ENCODE measurements around the gene ZNF223. TPM values are rescaled to one million over a fixed set of nuclear protein-coding genes. Genes with fewer than 3 reads are reported as not detected.
A peak's percentile ranks its signal among the peaks of the same experiment; 100 is the strongest.

The ZNF223 gene
- total and polyA plus RNA-seq, 10 of the 15 experiments (the other 5 are each of a cell fraction or from before 2014, with no cell fraction given) = 0.05 to 3.7 (median 0.14) TPM; not detected in 4

GRCh38 chr19:44050740-44051649, 841 bp upstream of the ZNF223 start:
- WGBS (ENCODE audit: insufficient coverage, insufficient replicate concordance, low lambda C conversion rate, missing lambda C conversion rate) = 38% methylated on average over 21 of the region's 21 CpGs
- intact Hi-C loops (cut with micrococcal nuclease; ENCODE audit: unreplicated experiment) = no loop called here
- peak overlapping the region; percentile 91 for H2AFZ ChIP-seq (ENCODE audit: control insufficient read depth, low read depth, low read length)
- TF ChIP-seq STAT1 (conservative IDR thresholded peaks at IDR 0.05) (no peak), KAT2A (conservative IDR thresholded peaks at IDR 0.05; ENCODE audit: control insufficient read depth, low read depth, low read length) (no peak), SUZ12 (IDR thresholded peaks at IDR 0.05; ENCODE audit: unreplicated experiment) (no peak), MXI1 (IDR thresholded peaks at IDR 0.05; ENCODE audit: low read depth, low read length) (0 out of 2 replicates have a peak, but pooled peaks have one; percentile 49), NBN (IDR thresholded peaks at IDR 0.05) (no peak), NKRF (conservative IDR thresholded peaks at IDR 0.05) (no peak), SP1 (IDR thresholded peaks at IDR 0.05; ENCODE audit: low read depth, low read length) (no peak), SMC3 (IDR thresholded peaks at IDR 0.05; ENCODE audit: borderline replicate concordance, low read length) (no peak), WRNIP1 (IDR thresholded peaks at IDR 0.05; ENCODE audit: borderline replicate concordance, low read depth, low read length) (no peak), CTCF (IDR thresholded peaks at IDR 0.05 in 2 of 3, conservative IDR thresholded peaks at IDR 0.05 in 1 of 3; ENCODE audit: control insufficient read depth in 2 of 3, extremely low read depth in 1 of 3, insufficient read depth in 1 of 3, low read depth in 3 of 3, low read length in 3 of 3) (no peak), PRDM15 (CRISPR knock-in tag; IDR thresholded peaks at IDR 0.05) (no peak), PKNOX1 (IDR thresholded peaks at IDR 0.05) (peak; percentile 84)

More at GRCh38 chr19:44050740-44051649, 841 bp upstream of the ZNF223 start:
- ChIA-PET RAD21 (ENCODE audit: unreplicated experiment) (interaction anchor here (0.7 to 1.4 kb wide), 3 partner anchors 22 to 116 kb away, joined by 3 to 4 read pairs (median 3); partner anchors contain the start of genes ZNF226 and ZNF45), POLR2A (interaction anchor here (2.2 kb wide), 1 partner anchor 44 kb away, joined by 6 read pairs; no protein-coding TSS in a partner anchor), SMC1A (ENCODE audit: uncharacterized antibody, unreplicated experiment) (interaction anchor here (1.0 to 2.1 kb wide), 4 partner anchors 16 to 114 kb away, joined by 3 to 4 read pairs (median 4); partner anchors contain the start of gene ZNF226), CTCF (interaction anchor here (1.1 to 2.4 kb wide), 7 partner anchors 9 to 1613 kb away, joined by 3 to 5 read pairs (median 3); partner anchors contain the start of genes ZNF224 and ZNF45)
- no peak overlapping the region for H3K27ac ChIP-seq (ENCODE audit: control insufficient read depth, insufficient read depth)
- no peak overlapping the region for H3K9ac ChIP-seq (ENCODE audit: control insufficient read depth, insufficient read depth, low read length)
- no TSS peak for BruUV-seq (replicated peaks)
- no peaks in the 10 kb centered on the region for H3K4me1 ChIP-seq (ENCODE audit: control insufficient read depth, insufficient read depth, low read length)
- H3K4me2 ChIP-seq (ENCODE audit: control insufficient read depth, insufficient read depth) = peak overlapping the region; percentile 6
- H3K4me3 ChIP-seq = peak overlapping the region; percentile 55
- no peak for FAIRE-seq
- H3K79me2 ChIP-seq (ENCODE audit: control insufficient read depth, insufficient read depth, low read length) = no peaks in the 10 kb centered on the region
- no peak for DNase-seq (ENCODE audit: low read depth, low spot score)
- in situ Hi-C loops (cut with MboI) = no loop called here
- peaks cover 7% of the 10 kb centered on the region; the same call in 2 of the 3 replicates for H3K9me3 ChIP-seq (replicated peaks; ENCODE audit: control insufficient read depth, insufficient read depth, low read length)
- no peaks in the 10 kb centered on the region for H3K36me3 ChIP-seq (ENCODE audit: control insufficient read depth in 2 of 2, insufficient read depth in 2 of 2, low read length in 1 of 2)
- no peaks in the 10 kb centered on the region for H3K27me3 ChIP-seq (replicated peaks in 1 of 2; ENCODE audit: control insufficient read depth in 2 of 2, insufficient read depth in 2 of 2, low read length in 1 of 2)
- peak; percentile 36 for ATAC-seq
- H4K20me1 ChIP-seq (ENCODE audit: control insufficient read depth, insufficient read depth) = no peaks in the 10 kb centered on the region
